ENCODE data around the gene LRRC49.

LRRC49 gene

GRCh38 chr15:71085809-71086208 is 193.2 kb downstream of the LRRC49 start:
- Mint-ChIP-seq H3K27ac (no peak overlapping the region), H3K4me3 (no peak overlapping the region), H3K27me3 (peaks cover 59% of the 10 kb centered on the region), H3K36me3 (ENCODE audit: low read depth) (no peaks in the 10 kb centered on the region), H3K4me1 (ENCODE audit: low read depth) (no peaks in the 10 kb centered on the region), H3K9me3 (peaks cover 2% of the 10 kb centered on the region)
- DNase-seq, result no peak

- DNase-seq, result no peak
- peaks cover 56% of the 10 kb centered on the region for H3K27me3 Mint-ChIP-seq
- no peaks in the 10 kb centered on the region for H3K36me3 Mint-ChIP-seq (ENCODE audit: low read depth)
- no peak overlapping the region for H3K4me3 Mint-ChIP-seq
- no peak overlapping the region for H3K27ac Mint-ChIP-seq
- H3K4me1 Mint-ChIP-seq (ENCODE audit: low read depth), result no peaks in the 10 kb centered on the region
- H3K9me3 Mint-ChIP-seq, result peaks cover 2% of the 10 kb centered on the region
Observed at GRCh38 chr15:71088155-71088554, 195.5 kb downstream of the LRRC49 start.

GRCh38 chr15:71088683-71089082 is 196.1 kb downstream of the LRRC49 start:
- H3K27me3 Mint-ChIP-seq, result peaks cover 56% of the 10 kb centered on the region

GRCh38 chr15:71089801-71090200 is 197.2 kb downstream of the LRRC49 start:
- no peak for DNase-seq
- Mint-ChIP-seq H3K9me3 (peaks cover 2% of the 10 kb centered on the region), H3K4me3 (no peak overlapping the region), H3K27ac (no peak overlapping the region), H3K36me3 (ENCODE audit: low read depth) (no peaks in the 10 kb centered on the region), H3K4me1 (ENCODE audit: low read depth) (no peaks in the 10 kb centered on the region), H3K27me3 (peaks cover 48% of the 10 kb centered on the region)

More at GRCh38 chr15:71088683-71089082, 196.1 kb downstream of the LRRC49 start:
- no peaks in the 10 kb centered on the region for H3K4me1 Mint-ChIP-seq (ENCODE audit: low read depth)
- H3K27ac Mint-ChIP-seq, result no peak overlapping the region
- H3K4me3 Mint-ChIP-seq, result no peak overlapping the region
- H3K36me3 Mint-ChIP-seq (ENCODE audit: low read depth), result no peaks in the 10 kb centered on the region
- peaks cover 2% of the 10 kb centered on the region for H3K9me3 Mint-ChIP-seq
- no peak for DNase-seq

GRCh38 chr15:71091601-71092000 is 199.0 kb downstream of the LRRC49 start:
- H3K9me3 Mint-ChIP-seq, result peaks cover 2% of the 10 kb centered on the region
- no peaks in the 10 kb centered on the region for H3K36me3 Mint-ChIP-seq (ENCODE audit: low read depth)
- H3K4me3 Mint-ChIP-seq, result no peak overlapping the region
- H3K4me1 Mint-ChIP-seq (ENCODE audit: low read depth), result no peaks in the 10 kb centered on the region
- DNase-seq, result no peak
- peaks cover 32% of the 10 kb centered on the region for H3K27me3 Mint-ChIP-seq
- no peak overlapping the region for H3K27ac Mint-ChIP-seq

GRCh38 chr15:71092056-71092600 is 199.5 kb downstream of the LRRC49 start:
- Mint-ChIP-seq H3K36me3 (ENCODE audit: low read depth) (no peaks in the 10 kb centered on the region), H3K27me3 (peaks cover 28% of the 10 kb centered on the region), H3K4me1 (ENCODE audit: low read depth) (no peaks in the 10 kb centered on the region), H3K9me3 (peaks cover 2% of the 10 kb centered on the region), H3K27ac (no peak overlapping the region), H3K4me3 (no peak overlapping the region)
- no peak for DNase-seq

- Mint-ChIP-seq H3K9me3 (peaks cover 2% of the 10 kb centered on the region), H3K4me1 (ENCODE audit: low read depth) (no peaks in the 10 kb centered on the region), H3K4me3 (no peak overlapping the region), H3K36me3 (ENCODE audit: low read depth) (no peaks in the 10 kb centered on the region), H3K27me3 (peaks cover 19% of the 10 kb centered on the region), H3K27ac (no peak overlapping the region)
- DNase-seq, result no peak
Observed at GRCh38 chr15:71093054-71094024, 200.7 kb downstream of the LRRC49 start.

GRCh38 chr15:71094137-71094536 is 201.5 kb downstream of the LRRC49 start:
- DNase-seq, result no peak
- no peak overlapping the region for H3K4me3 Mint-ChIP-seq
- no peaks in the 10 kb centered on the region for H3K36me3 Mint-ChIP-seq (ENCODE audit: low read depth)
- no peaks in the 10 kb centered on the region for H3K9me3 Mint-ChIP-seq
- H3K27ac Mint-ChIP-seq, result no peak overlapping the region
- H3K4me1 Mint-ChIP-seq (ENCODE audit: low read depth), result no peaks in the 10 kb centered on the region
- H3K27me3 Mint-ChIP-seq, result peaks cover 19% of the 10 kb centered on the region

GRCh38 chr15:71096676-71097075 is 204.1 kb downstream of the LRRC49 start:
- Mint-ChIP-seq H3K27me3 (peaks cover 6% of the 10 kb centered on the region), H3K9me3 (no peaks in the 10 kb centered on the region), H3K27ac (no peak overlapping the region), H3K4me3 (no peak overlapping the region), H3K4me1 (ENCODE audit: low read depth) (no peaks in the 10 kb centered on the region), H3K36me3 (ENCODE audit: low read depth) (no peaks in the 10 kb centered on the region)
- DNase-seq, result no peak

- Mint-ChIP-seq H3K4me1 (ENCODE audit: low read depth) (no peaks in the 10 kb centered on the region), H3K27ac (no peak overlapping the region)
Observed at GRCh38 chr15:71097890-71098289, 205.3 kb downstream of the LRRC49 start.

GRCh38 chr15:71098920-71099319 is 206.3 kb downstream of the LRRC49 start:
- no peaks in the 10 kb centered on the region for H3K9me3 Mint-ChIP-seq
- no peaks in the 10 kb centered on the region for H3K27me3 Mint-ChIP-seq
- H3K27ac Mint-ChIP-seq, result no peak overlapping the region
- H3K4me3 Mint-ChIP-seq, result no peak overlapping the region
- no peaks in the 10 kb centered on the region for H3K36me3 Mint-ChIP-seq (ENCODE audit: low read depth)
- no peaks in the 10 kb centered on the region for H3K4me1 Mint-ChIP-seq (ENCODE audit: low read depth)
- no peak for DNase-seq

More at GRCh38 chr15:71097890-71098289, 205.3 kb downstream of the LRRC49 start:
- Mint-ChIP-seq H3K36me3 (ENCODE audit: low read depth) (no peaks in the 10 kb centered on the region), H3K4me3 (no peak overlapping the region), H3K27me3 (no peaks in the 10 kb centered on the region), H3K9me3 (no peaks in the 10 kb centered on the region)
- no peak for DNase-seq

All from activated T-cell treated with anti-CD3 and anti-CD28 coated beads, Interleukin-2, amount 50 U/mL, for 24 hours (primary cell).